ENCODE results near the gene DNAAF5.

Gene DNAAF5

DNA sequence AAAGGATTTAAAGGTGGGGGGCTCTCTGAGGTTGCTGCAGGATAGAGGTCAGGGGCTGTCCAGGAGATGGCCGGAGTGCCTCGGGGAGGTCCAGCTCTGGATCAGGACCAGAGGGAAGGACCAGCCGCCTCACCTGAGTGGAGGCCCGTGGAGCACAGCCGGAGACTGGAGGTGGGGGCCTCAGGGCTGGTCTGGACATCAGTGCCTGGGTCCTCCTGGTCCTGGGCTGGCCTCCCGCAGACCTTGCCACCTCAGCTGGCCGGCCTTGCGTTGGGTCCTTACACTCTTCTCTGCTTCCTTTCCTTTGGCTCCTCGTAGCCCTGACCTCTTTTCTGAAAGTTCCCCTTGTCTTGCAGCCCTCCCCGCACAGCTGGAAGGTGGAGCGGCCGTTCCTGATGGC, 107.8 kb downstream of the DNAAF5 start:
- DNase-seq (ENCODE audit: low read depth): no peak

DNA sequence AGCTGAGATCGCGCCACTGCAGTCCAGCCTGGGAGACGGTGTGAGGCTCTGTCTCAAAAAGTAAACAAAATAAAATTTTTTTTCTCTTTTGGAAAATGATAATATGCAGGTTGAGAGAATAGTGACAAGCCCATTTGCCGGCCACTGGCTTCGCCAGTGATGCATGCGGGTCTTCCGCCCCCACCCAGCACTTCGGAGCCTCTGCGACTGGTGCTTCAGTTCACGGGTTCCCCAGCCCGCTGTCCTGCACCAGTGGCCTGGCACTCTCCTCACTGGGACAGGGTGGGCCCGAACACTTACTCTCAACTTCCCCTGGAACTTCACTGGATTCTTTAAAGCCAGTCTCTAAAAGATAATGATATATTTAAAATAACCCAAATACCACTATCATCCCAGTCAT, 108.5 kb downstream of the DNAAF5 start:
- DNase-seq (ENCODE audit: low read depth): no peak

DNA sequence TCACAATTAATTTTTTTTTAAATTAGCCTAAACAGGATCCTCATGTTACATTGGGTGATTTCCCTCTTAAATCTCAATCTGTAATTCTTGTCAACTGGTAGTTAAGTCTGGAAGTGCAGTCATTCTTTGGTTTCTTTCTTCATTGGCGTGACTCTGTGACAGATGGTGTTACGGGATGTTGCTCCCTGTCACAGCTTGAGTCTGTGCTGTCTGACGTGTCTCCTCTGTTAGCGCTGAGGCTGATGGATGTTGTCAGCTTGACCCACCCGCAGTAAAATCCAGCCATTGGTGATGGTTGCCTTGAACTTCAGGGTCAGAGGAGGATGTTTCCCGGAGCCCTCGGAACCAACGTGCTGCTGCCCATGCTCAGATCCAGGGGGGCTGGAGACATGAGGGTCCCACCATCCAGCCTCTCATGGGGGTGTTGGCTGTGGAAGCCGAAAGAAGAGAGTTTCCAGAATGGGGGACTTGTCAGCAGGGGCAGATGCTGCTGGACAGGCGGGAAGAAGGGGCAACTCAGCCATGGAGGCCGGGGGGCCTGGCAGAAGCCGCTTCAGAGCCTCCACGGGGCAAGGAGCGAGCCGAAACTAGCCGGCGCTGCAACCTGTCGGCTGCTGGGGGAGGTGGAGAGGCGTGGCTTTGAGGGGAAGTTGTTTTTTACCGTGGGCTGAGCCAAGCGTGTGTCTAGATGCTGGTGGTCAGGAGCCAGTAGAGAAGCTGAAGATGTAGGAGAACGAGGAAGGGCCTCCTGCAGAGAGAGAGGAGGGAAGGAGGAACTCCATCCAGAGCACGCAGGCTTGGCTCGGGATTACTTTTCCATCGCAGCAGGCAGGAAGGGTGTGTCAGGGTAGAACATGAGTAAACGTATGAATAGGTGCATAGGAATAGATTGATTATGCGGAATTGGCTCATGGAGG, 109.2 kb downstream of the DNAAF5 start:
- DNase-seq (ENCODE audit: low read depth): no peak

All from HS-5 (cell line).